ENCODE measurements around the gene LRRFIP2.
"Not testable (repeated sequence)": the region's sequence is repeated elsewhere in the genome, so short reads cannot be mapped to it uniquely, and the experiment has no call there.

The LRRFIP2 gene, protein sequence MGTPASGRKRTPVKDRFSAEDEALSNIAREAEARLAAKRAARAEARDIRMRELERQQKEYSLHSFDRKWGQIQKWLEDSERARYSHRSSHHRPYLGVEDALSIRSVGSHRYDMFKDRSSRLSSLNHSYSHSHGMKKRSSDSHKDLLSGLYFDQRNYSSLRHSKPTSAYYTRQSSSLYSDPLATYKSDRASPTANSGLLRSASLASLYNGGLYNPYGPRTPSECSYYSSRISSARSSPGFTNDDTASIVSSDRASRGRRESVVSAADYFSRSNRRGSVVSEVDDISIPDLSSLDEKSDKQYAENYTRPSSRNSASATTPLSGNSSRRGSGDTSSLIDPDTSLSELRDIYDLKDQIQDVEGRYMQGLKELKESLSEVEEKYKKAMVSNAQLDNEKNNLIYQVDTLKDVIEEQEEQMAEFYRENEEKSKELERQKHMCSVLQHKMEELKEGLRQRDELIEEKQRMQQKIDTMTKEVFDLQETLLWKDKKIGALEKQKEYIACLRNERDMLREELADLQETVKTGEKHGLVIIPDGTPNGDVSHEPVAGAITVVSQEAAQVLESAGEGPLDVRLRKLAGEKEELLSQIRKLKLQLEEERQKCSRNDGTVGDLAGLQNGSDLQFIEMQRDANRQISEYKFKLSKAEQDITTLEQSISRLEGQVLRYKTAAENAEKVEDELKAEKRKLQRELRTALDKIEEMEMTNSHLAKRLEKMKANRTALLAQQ

DNA sequence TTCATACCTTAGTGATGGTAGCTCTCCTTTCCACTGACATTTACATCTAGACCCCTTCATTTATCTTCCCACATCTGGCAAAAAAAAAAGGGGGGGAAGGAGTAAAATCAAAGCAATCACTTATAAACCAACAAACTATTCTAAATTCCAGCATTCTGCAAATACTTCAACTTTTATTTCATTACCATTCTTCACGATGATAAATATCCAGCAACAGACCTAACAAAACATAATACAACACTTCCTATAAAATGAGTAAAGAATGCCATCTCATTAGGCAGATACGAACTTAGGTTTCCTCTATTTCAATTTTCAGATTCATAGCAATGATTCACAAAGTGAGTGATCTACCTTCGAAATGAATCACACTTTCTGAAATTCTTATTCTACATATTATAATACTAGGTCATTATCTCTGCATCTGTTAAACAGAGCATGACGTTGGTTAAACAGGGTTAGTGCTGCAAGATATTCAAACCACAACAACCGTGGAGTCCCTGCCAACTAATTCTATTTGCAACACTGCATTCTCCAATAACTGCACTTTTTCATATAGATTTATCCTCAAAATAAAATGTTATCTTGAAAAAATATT is at the start of gene LRRFIP2:
Gene LRRFIP2 (minus strand): TSS at position 51 of the 595 bp plus-strand sequence. CDS start 25,599 bp downstream, outside the sequence.
- DNase-seq = no peak

DNA sequence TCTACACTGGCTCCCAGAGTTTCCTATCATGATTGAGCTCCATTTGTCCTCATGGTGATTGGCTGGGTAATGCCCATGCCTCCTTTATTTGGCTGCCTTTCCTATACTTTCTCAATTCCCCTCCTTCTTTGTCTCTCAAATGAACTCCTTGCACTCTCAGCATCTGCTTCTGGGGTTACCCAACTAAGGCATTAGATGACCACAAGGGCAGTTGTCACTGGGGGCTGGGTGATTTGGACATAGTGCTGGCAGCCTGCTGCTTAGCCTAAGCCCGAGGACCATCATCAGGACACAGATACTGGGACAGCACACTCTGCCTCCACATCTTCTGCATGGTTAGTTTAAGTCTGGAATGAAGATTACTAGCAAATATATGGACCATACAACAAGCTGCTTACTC is 49.2 kb upstream of the LRRFIP2 start:
- DNase-seq = no peak

DNA sequence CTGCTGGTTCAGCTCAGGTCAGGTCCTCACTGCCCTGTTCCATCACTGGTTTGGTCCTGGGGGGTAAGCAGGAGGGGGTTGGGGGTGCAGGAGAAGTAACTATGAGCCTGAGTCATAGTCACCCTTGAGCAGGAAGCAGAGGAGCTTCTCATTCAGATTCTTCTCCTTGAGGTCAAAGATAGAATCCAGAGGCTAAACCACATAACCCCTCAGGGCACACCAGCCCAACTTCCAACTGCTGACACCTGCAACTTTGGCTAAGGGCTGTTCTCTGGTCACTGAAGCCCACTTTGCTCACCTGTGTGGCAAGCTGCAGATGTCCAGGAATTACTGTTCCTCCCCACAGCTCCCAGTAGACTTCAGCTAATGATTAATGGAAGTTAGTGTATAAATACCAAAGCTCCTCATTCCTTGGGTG is 48.8 kb upstream of the LRRFIP2 start:
- no peak for DNase-seq

DNA sequence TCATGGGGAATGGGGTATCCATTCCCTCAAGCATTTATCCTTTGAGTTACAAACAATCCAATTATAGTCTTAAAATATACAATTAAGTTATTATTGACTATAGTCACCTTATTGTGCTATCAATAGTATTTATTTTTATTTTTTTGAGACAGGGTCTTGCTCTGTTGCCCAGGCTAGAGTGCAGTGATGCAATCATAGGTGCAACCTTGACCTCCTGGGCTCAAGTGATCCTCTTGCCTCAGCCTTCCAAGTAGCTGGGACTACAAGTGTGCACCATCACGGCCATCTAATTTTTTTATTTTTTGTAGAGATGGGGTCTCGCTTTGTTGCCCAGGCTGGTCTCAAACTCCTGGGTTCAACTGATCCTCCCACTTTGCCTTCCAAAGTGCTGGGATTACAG is 48.2 kb upstream of the LRRFIP2 start:
- not testable (repeated sequence) for DNase-seq

DNA sequence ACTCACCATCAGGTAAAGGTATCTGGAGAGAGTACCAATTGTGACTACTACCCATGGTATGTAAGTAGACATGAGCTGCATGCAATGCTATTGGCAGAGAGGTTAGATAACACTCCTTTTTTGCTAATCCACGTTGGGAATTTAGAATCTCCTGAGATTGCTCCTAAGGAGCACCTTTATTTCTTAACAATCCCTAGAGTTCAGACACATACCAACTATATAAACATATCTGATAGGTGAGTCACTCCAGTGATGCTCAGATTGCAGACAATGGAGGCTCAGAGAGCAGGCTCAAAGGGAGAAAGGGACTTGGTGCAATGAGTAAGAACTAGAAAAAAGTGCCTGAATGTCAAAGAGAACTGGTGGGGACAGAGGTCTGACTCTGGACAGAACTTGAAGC is 47.0 kb upstream of the LRRFIP2 start:
- no peak for DNase-seq

DNA sequence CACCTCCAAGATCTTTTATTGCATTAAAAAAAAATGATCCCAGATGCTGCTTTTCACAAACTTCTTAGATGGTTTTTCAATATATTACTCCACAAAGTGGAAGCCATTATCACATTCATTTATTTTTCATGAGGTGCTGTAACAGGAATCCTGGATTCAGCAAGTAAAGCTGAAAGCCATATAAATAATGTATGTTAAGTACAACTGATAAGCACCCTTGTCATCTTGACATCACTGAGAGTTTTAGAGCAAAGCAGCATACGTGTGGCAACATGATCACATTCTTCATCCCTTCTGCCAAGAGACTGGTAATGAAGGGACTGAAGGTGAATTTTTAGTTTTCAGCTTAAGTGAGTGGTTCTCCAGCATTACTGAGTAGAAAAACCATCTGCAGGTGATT is 44.9 kb upstream of the LRRFIP2 start:
- no peak for DNase-seq

DNA sequence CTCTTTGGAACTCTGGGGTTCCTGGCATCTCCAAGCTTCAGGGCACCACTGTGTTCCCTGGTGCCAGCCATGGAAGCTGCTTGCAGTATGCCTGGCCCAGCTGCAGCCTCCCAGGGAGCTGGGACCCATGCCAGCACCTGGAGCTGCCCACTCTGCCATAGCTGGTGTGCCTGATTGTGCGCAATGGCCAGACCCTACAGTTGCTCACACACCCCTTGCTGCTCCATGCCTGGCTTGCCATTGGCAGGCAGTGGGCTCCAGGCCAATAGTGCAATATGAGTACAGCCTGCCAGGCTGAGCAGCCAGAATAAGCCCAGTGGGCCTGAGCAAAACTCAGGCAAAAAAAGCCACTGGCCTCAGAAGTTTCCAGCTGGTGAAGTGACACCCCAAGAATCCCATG is 43.8 kb upstream of the LRRFIP2 start:
- no peak for DNase-seq

DNA sequence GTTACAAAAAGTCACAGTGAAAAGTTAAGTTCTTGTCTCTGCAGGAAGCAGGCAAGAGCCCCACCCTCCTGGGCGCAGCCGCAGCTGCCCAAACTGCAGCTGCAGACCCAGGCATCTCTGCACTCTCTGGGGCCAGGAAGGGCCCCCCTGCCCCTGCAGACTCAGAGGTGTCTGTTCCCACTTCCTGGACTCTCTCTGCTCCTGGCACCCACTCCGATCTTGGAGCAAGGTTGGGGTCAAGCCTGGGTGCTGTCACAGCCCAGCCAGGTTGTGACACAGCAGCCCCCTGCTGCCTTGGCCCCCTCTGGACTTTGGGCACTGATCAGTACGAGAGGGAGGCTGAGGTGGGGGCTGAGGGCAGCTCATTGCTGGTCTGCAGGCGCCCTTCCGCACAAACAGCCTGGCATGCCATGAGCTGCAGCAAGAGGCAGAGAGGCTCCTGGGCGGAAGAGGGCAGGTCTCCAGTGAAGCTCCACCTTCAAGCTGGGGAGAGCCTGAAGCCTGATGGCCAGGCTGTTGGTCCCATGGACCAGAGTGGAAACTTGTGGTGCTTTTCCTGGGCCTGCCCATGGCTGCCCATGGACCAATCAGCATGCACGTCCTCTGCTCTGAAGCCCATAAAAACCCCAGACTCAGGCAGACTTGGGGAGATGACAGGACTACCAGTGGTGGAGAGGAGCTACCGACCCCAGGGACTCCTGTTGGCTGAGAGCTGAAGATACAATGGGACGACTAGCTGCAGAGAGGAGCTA is 42.9 kb upstream of the LRRFIP2 start:
- no peak for DNase-seq

DNA sequence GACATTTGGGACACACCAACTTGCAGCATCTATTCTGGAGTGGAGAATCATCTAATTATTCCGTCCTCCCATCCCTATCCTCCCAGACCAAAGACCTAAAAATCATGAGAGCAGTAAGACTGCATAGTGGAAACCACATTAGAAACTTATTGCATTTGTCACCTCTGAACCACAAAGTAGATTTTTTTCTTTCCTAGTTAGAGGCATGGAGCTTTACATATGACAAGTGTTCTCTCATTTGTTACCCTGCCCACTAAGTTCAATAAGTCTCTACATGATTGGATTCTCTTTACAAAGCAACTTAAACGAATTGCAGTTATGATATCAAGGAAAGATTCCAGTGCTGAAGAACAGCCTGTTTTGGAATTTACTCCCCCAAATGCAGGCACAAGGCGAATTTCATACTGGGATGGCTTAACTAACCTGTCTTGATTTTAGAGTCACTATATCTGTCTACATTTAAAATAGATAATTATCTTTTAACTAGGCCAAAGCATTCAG is 42.3 kb upstream of the LRRFIP2 start:
- no peak for DNase-seq

DNA sequence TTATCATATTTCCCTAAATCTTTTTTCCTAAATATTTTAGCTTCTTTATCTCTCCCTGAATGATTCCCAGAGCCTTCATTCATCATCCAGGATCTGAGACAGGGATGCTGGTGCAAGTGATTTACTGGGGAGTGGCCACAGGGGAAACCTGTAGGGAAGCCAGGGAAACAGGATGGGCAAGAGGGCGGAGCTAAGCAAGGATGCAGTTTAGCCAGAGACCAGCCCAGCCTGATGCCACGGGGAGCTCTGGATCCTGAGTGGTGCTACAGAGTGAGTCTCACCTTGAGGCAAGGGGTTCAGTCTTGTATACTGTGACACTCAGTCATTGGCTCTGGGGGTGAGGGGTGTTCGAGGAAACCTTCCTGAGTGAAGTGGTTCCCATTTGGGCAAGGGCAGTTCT is 39.7 kb upstream of the LRRFIP2 start:
- no peak for DNase-seq

DNA sequence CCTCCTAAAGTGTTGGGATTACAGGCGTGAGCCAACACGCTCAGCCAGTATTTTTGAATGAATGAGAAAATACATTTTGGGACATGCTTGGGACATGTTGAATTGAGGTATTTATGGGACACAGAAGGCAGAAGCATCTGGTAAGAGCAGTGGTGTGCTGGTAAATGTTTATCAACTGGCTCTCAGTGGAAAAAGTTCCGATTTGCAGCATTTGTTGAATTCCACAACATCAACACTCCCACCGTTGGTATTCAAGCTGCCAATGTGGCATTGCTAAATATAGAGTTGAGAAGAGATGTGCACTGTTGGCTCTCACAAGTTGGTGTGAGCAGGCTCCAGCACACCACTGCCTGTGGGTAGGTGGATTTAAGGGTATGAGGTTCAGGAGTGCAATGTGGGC is 35.8 kb upstream of the LRRFIP2 start:
- DNase-seq = no peak

DNA sequence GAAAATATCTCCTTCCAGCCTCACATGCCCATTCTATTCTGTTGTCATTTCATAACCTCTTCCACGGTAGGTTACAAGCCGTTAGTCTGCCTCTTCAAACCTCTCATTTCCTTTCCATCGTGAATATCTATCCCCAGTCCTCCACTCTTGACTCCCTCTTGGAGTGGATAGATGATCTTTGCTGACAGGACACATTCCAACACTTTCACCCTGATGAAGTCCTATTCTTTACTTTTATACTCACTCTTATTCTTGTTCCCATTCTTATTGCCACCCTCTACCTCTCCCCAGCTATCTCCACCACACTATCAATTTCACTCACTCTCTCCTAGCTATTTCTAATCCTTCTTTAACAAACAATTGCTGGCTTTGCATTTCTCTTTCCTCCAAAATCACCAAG is 34.2 kb upstream of the LRRFIP2 start:
- not testable (repeated sequence) for DNase-seq

DNA sequence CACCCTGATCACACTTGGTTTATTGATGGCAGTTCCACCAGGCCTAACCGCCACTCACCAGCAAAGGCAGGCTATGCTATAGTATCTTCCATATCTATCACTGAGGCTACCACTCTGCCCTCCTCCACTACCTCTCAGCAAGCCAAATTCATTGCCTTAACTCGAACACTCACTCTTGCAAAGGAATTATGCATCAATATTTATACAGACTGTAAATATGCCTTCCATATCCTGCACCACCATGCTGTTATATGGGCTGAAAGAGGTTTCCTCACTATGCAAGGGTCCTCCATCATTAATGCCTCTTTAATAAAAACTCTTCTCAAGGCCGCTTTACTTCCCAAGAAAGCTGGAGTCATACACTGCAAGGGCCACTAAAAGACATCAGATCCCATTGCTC is 33.6 kb upstream of the LRRFIP2 start:
- not testable (repeated sequence) for DNase-seq

DNA sequence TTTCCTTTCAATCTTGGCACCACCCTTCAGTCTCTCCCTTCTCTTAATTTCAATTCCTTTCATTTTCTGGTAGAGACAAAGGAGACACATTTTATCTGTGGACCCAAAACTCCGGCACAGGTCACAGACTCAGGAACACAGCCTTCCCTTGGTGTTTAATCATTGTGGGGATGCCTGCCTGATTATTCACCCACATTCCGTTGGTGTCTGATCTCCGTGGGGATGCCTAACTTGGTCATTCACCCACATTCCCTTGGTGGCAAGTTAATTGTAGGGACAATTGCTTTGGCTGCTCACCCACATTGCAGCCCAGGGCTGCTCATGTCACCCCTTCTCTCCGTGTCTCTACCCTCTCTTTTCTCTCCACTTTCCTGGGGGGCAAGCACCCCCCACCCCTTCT is 31.7 kb upstream of the LRRFIP2 start:
- DNase-seq = not testable (repeated sequence)

DNA sequence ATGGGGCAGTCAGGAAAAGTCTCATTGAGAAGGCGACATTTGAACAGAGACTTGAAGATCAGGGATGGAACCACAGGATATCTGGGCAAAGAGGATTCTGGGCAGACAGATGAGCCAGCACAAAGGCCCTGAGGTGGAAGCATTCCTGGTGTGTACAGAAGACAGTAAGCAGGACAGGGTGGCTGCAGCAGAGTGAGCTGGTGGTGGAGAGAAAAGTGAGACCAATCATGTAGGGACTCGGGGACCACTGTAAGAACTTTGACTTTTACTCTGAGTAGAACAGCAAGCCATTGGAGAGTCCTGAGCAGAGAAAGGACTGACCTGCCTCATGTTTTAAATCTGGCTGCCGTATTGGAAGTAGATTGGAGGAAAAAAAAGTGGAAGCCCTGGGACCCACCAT is 29.9 kb upstream of the LRRFIP2 start:
- DNase-seq = no peak

DNA sequence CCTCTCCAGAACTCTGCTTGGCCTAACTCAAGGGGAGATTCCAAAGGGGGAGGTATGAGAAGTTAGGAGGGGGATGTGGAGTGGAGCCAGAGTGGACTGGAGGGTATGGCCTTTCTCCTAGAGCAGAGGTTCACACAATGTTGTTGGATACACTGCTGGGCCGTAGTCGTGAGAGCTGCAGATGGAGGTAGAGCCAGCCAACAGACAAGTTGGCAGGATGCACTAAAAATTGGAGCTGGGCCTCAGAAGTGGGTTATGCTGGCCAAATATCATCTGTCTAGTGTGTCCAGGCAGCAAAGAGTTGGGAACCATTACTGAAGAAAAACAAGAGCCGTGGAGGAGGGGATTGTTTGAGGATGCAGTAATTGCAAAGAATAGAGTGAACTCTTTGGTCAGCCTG is 27.7 kb upstream of the LRRFIP2 start:
- DNase-seq = no peak

DNA sequence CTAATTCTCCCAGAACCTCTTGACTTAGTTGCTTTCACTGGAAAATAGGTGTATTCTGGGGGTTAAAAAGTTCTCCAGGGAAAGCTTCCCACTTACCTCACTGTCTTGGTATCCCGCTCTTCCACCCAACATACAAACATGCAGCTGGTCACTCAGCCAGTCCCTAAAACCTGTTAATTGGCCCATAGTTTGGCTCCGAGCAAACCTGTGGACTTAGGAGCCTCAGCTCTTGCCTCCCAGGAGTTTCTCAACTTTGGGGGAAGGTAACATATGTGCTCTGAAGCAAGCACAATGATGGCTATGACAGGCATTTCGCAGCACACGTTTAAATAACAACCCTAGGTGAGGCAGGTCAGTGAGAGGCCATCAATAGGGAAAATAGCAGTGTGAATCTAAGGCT is 25.8 kb upstream of the LRRFIP2 start:
- DNase-seq = no peak

DNA sequence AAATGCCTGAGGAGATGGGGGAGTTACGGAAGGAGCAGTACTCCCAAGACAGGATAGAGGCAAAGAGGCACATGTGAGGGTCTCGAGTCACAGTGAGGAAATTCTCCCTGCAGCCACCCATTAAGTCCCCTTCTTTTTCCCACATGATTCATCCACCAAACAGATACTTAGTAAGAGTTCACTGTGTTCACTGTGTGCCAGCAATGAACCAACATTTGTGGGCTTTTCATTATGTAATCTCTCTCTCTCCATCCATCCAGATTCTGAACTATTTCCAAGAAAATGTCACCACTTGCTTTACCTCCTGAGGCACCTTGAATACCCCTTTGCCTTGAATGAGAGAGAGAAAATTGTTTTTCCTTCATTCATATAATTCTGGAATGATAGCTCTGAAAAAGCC is 24.6 kb upstream of the LRRFIP2 start:
- no peak for DNase-seq

DNA sequence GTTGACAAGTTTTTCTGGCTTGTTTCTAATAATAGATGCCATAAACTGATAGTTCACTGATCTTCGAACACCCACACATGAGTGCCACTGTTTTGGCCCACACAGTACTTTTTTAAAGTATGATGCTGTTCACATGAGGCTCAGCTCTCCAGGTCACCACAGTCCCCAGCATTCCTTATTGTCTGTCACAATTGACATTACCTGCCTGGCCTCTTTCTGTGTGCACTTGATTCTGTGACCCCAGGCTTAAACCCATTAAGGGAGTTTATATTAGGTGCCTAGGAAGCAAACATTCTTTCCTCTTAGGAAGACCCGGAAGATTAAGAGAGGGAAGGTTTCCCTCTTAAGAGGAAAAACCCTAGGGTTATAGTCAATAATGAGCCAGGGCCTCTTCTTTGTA is 24.2 kb upstream of the LRRFIP2 start:
- DNase-seq = no peak

DNA sequence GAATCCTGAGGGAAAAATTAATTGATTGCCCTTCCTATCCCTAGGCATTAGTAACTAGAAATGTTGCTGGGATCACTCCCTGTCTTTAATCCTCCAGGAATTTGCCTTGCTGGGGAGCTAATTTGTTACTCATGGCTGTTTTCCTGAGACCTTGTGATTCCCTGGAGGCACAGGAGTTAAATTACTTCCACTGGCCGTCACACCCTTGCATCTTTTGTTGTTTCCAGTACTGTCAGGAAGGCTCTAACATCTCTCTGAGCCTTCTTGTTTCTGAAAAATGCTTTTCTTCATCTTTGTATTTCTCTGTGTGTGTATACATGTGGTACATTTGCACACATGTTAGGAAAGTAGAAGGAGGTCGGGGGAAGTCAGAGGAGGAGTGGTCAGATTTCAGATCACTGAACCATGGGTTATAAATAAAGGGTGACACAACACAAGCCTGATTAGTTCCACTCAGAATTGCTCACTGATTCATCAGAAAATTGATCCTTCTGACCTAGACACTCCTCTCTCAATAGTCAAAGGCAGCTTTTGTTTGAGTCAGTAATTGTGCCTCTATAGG is 23.5 kb upstream of the LRRFIP2 start:
- DNase-seq = no peak

DNA sequence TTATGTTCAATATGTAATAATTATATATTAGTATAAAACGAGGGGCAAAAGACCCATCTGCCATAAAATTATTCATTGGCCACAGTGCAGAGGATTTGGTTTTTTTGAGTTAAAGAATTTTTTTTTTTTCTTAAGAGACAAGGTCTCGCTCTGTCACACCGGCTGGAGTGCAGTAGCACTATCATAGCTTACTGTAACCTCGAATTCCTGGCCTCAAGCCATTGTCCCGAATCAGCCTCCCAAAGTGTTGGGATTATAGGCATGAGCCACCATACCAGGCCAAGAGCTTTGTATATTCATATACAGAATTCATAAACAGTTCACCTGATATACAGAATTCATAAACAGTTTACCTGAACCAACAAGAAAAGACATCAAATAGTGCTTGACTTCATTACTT is 20.2 kb upstream of the LRRFIP2 start:
- no peak for DNase-seq

DNA sequence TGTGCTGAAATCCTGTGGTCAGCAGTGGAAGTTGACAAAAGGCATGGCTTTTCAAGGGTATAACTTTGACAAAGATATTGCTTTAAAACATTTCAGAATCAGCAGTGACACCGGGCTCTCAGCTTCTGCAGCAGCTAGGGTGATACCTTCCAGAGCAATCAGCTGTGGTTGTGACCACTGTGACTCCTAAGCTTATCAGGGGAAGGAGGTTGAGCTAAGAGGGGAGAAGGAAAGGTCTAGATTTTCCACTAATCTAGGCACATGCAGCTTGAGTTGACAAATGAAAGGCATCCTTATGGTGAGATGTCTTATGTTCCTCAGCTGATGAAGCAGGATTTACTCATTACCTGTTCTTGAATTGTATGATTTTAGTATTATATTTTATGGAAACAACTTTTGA is 16.3 kb upstream of the LRRFIP2 start:
- no peak for DNase-seq

DNA sequence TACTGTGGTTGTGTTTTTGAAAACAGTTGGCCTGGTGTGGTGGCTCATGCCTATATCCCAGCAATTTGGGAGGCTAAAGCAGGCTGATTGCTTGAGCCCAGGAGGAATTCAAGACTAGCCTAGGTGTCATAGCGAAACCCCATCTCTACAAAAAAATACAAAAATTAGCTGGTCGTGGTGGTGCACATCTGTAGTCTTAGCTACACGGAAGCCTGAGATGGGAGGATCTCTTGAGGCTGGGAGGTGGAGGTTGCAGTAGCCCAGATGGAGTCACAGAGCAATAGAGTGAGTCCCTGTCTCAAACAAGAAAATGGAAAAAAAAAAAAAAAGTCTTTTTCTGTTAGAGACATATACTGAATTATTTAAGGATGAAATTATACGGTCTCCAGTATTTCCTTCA is 14.7 kb upstream of the LRRFIP2 start:
- DNase-seq = no peak
